ENCODE data around the gene GPR119. TPM values are rescaled to one million over a fixed set of nuclear protein-coding genes. Genes with fewer than 3 reads are reported as not detected.

The GPR119 gene
- total RNA-seq, 1 experiment from 2014 or later = not detected

DNA sequence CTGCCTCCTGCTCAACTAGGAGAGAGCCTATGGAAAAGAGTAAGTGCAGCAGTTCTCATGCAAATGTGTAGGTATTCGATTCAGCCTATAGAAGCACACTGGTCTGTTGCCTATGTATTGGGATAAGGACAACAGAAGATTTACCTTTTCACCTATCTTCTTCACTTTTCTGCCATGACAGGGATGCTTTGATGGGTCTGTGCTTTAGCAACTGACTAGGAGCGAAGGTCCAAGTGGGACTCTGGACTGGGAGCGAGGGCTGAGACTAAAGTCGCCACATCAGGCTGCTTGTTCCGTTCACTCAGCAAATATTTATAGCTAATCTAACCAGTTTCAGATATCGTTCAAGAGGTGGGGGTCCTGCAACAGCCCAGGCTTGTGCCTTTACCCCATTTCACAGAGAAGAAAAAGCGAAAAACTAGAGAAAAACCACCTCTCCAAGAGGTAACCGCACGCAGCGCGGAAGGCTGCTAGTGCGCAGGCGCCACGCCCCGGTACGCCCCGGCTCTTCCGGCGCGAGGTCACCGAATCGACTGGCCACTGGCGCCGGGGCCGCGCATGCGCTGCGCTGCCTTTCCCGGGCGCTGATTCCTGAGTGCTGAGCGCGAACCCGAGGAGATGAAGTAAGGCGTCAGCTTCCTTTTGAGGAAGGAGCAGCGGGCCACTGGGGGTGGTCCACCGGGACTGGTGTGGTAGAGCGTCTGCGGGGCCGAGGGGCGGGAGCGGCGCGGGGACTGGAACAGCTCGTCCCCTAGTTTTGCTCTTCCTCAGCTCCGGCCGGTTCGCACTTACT, 16.1 kb upstream of the GPR119 start, which contains the start of gene RBMX2:
TSS of gene RBMX2 (plus strand) at position 573 of the 793 bp plus-strand sequence. CDS start at position 619, 46 bp downstream.
- H3K27ac Mint-ChIP-seq = peak within 1 kb of the TSS; percentile 94
- peaks cover 22% of the 10 kb centered on the region for H3K27me3 Mint-ChIP-seq (ENCODE audit: low read depth)
- peaks cover 6% of the 10 kb centered on the region; the same call in 1 of the 2 replicates for H3K36me3 Mint-ChIP-seq
- ChIA-PET POLR2A (no interaction called here), CTCF (interaction anchor here (1.1 kb wide), 1 partner anchor 8 kb away, joined by 5 read pairs; no protein-coding TSS in a partner anchor)
- peak; percentile 68 for DNase-seq (ENCODE audit: low spot score)
- H3K4me1 Mint-ChIP-seq = no peaks in the 10 kb centered on the region; the same call in 1 of the 2 replicates
- ATAC-seq = peak; percentile 94
- peak within 1 kb of the TSS; percentile 89 for H3K4me3 Mint-ChIP-seq
- TF ChIP-seq, protein P1, sequence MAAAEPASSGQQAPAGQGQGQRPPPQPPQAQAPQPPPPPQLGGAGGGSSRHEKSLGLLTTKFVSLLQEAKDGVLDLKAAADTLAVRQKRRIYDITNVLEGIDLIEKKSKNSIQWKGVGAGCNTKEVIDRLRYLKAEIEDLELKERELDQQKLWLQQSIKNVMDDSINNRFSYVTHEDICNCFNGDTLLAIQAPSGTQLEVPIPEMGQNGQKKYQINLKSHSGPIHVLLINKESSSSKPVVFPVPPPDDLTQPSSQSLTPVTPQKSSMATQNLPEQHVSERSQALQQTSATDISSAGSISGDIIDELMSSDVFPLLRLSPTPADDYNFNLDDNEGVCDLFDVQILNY (CRISPR knock-in tag; IDR thresholded peaks at IDR 0.05) = 0 out of 2 replicates have a peak, but pooled peaks have one; percentile 37
- TF ChIP-seq, protein P2, sequence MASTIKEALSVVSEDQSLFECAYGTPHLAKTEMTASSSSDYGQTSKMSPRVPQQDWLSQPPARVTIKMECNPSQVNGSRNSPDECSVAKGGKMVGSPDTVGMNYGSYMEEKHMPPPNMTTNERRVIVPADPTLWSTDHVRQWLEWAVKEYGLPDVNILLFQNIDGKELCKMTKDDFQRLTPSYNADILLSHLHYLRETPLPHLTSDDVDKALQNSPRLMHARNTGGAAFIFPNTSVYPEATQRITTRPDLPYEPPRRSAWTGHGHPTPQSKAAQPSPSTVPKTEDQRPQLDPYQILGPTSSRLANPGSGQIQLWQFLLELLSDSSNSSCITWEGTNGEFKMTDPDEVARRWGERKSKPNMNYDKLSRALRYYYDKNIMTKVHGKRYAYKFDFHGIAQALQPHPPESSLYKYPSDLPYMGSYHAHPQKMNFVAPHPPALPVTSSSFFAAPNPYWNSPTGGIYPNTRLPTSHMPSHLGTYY (CRISPR knock-in tag; IDR thresholded peaks at IDR 0.05) = no peak
- H3K9me3 Mint-ChIP-seq = no peaks in the 10 kb centered on the region

DNA sequence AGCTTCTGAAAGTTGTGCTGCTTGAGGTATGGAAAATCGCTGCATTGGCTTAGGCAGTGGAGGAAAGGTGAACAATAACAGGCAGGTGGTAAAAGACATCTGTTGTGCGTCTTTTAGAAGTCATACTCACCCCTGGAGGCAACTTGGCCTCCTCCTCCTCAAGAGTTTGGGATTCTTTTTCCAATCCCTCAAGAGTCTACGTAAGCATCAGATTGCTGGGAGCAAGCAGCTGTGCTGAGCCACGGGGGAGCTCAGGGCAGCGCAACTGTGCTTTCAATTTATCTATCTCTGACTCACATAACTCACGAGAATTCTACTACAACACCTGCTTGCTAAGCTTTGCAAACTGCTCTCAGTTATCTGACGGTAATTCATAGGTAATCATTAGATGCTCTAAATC, 9.9 kb upstream of the GPR119 start:
- Mint-ChIP-seq H3K4me1 (no peaks in the 10 kb centered on the region), H3K4me3 (no peak overlapping the region), H3K9me3 (no peaks in the 10 kb centered on the region), H3K27me3 (ENCODE audit: low read depth) (peaks cover 30% of the 10 kb centered on the region), H3K36me3 (no peaks in the 10 kb centered on the region), H3K27ac (no peak overlapping the region)
- ChIA-PET CTCF (no interaction called here), POLR2A (no interaction called here)
- no peak for ATAC-seq
- no peak for DNase-seq (ENCODE audit: low spot score)
- TF ChIP-seq, protein P3, sequence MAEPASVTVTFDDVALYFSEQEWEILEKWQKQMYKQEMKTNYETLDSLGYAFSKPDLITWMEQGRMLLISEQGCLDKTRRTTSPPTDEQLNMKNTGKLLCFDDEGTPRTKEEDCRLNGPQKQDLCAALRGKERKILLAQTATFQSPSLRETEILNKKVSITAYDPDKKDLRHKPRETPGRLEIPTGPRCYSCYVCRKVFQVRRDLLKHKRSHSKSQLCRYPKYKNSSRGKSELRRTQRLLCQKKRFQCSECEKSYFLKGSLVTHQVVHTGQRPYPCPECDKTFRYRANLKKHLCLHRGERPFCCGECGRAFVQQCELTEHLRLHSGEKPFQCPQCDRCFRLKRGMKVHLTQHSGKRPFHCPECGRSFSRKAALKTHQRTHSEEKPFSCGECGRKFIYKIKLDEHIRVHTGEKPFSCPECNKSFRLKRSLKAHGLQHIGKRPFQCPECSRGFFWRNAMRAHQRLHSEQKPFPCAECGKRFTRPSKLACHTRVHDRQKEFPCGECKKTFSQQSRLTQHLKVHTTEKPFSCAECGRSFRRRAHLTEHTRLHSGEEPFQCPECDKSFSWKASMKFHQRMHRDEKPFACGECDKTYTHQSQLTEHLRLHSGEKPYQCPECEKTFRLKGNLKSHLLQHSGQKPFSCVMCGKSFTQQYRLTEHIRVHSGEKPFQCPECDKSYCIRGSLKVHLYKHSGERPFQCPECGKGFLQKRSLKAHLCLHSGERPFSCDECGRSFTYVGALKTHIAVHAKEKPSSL (CRISPR knock-in tag; conservative IDR thresholded peaks at IDR 0.05) = no peak
- TF ChIP-seq, protein P4, sequence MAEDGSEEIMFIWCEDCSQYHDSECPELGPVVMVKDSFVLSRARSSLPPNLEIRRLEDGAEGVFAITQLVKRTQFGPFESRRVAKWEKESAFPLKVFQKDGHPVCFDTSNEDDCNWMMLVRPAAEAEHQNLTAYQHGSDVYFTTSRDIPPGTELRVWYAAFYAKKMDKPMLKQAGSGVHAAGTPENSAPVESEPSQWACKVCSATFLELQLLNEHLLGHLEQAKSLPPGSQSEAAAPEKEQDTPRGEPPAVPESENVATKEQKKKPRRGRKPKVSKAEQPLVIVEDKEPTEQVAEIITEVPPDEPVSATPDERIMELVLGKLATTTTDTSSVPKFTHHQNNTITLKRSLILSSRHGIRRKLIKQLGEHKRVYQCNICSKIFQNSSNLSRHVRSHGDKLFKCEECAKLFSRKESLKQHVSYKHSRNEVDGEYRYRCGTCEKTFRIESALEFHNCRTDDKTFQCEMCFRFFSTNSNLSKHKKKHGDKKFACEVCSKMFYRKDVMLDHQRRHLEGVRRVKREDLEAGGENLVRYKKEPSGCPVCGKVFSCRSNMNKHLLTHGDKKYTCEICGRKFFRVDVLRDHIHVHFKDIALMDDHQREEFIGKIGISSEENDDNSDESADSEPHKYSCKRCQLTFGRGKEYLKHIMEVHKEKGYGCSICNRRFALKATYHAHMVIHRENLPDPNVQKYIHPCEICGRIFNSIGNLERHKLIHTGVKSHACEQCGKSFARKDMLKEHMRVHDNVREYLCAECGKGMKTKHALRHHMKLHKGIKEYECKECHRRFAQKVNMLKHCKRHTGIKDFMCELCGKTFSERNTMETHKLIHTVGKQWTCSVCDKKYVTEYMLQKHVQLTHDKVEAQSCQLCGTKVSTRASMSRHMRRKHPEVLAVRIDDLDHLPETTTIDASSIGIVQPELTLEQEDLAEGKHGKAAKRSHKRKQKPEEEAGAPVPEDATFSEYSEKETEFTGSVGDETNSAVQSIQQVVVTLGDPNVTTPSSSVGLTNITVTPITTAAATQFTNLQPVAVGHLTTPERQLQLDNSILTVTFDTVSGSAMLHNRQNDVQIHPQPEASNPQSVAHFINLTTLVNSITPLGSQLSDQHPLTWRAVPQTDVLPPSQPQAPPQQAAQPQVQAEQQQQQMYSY (CRISPR knock-in tag; IDR thresholded peaks at IDR 0.05) = no peak
- TF ChIP-seq SOX15 (CRISPR knock-in tag; IDR thresholded peaks at IDR 0.05) = no peak
- TF ChIP-seq TEAD4 (CRISPR knock-in tag; IDR thresholded peaks at IDR 0.05) = no peak
- no peak for TF ChIP-seq ZNF263 (CRISPR knock-in tag; IDR thresholded peaks at IDR 0.05; ENCODE audit: low read depth)
- TF ChIP-seq, protein P5, sequence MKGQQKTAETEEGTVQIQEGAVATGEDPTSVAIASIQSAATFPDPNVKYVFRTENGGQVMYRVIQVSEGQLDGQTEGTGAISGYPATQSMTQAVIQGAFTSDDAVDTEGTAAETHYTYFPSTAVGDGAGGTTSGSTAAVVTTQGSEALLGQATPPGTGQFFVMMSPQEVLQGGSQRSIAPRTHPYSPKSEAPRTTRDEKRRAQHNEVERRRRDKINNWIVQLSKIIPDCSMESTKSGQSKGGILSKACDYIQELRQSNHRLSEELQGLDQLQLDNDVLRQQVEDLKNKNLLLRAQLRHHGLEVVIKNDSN (CRISPR knock-in tag; IDR thresholded peaks at IDR 0.05) = no peak
- TF ChIP-seq NFATC4 (CRISPR knock-in tag; IDR thresholded peaks at IDR 0.05) = no peak
- TF ChIP-seq, protein P6, sequence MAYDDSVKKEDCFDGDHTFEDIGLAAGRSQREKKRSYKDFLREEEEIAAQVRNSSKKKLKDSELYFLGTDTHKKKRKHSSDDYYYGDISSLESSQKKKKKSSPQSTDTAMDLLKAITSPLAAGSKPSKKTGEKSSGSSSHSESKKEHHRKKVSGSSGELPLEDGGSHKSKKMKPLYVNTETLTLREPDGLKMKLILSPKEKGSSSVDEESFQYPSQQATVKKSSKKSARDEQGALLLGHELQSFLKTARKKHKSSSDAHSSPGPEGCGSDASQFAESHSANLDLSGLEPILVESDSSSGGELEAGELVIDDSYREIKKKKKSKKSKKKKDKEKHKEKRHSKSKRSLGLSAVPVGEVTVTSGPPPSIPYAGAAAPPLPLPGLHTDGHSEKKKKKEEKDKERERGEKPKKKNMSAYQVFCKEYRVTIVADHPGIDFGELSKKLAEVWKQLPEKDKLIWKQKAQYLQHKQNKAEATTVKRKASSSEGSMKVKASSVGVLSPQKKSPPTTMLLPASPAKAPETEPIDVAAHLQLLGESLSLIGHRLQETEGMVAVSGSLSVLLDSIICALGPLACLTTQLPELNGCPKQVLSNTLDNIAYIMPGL (CRISPR knock-in tag; IDR thresholded peaks at IDR 0.05) = no peak
- TF ChIP-seq ZNF416 (CRISPR knock-in tag; IDR thresholded peaks at IDR 0.05) = no peak
- TF ChIP-seq JUN (CRISPR knock-in tag; IDR thresholded peaks at IDR 0.05) = no peak
- no peak for TF ChIP-seq SMAD3 (CRISPR knock-in tag; IDR thresholded peaks at IDR 0.05; ENCODE audit: borderline replicate concordance)
- TF ChIP-seq ESRRA (CRISPR knock-in tag; IDR thresholded peaks at IDR 0.05; ENCODE audit: borderline replicate concordance) = no peak
- TF ChIP-seq, protein P7, sequence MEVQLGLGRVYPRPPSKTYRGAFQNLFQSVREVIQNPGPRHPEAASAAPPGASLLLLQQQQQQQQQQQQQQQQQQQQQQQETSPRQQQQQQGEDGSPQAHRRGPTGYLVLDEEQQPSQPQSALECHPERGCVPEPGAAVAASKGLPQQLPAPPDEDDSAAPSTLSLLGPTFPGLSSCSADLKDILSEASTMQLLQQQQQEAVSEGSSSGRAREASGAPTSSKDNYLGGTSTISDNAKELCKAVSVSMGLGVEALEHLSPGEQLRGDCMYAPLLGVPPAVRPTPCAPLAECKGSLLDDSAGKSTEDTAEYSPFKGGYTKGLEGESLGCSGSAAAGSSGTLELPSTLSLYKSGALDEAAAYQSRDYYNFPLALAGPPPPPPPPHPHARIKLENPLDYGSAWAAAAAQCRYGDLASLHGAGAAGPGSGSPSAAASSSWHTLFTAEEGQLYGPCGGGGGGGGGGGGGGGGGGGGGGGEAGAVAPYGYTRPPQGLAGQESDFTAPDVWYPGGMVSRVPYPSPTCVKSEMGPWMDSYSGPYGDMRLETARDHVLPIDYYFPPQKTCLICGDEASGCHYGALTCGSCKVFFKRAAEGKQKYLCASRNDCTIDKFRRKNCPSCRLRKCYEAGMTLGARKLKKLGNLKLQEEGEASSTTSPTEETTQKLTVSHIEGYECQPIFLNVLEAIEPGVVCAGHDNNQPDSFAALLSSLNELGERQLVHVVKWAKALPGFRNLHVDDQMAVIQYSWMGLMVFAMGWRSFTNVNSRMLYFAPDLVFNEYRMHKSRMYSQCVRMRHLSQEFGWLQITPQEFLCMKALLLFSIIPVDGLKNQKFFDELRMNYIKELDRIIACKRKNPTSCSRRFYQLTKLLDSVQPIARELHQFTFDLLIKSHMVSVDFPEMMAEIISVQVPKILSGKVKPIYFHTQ (CRISPR knock-in tag; IDR thresholded peaks at IDR 0.05) = no peak
- no peak for TF ChIP-seq NFE2L1 (CRISPR knock-in tag; IDR thresholded peaks at IDR 0.05)
- no peak for TF ChIP-seq RELA (CRISPR knock-in tag; IDR thresholded peaks at IDR 0.05; ENCODE audit: borderline replicate concordance)
- TF ChIP-seq, protein P8, sequence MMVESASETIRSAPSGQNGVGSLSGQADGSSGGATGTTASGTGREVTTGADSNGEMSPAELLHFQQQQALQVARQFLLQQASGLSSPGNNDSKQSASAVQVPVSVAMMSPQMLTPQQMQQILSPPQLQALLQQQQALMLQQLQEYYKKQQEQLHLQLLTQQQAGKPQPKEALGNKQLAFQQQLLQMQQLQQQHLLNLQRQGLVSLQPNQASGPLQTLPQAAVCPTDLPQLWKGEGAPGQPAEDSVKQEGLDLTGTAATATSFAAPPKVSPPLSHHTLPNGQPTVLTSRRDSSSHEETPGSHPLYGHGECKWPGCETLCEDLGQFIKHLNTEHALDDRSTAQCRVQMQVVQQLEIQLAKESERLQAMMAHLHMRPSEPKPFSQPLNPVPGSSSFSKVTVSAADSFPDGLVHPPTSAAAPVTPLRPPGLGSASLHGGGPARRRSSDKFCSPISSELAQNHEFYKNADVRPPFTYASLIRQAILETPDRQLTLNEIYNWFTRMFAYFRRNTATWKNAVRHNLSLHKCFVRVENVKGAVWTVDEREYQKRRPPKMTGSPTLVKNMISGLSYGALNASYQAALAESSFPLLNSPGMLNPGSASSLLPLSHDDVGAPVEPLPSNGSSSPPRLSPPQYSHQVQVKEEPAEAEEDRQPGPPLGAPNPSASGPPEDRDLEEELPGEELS (CRISPR knock-in tag; IDR thresholded peaks at IDR 0.05) = no peak
